Activated naive CD4-positive, alpha-beta T cell treated with anti-CD3 and anti-CD28 coated beads, Interleukin-2, amount 50 U/mL, for 72 hours (primary cell): ENCODE data around the gene ITGA7. TPM values are rescaled to one million over a fixed set of nuclear protein-coding genes. Genes with fewer than 3 reads are reported as not detected.

ENCODE experiments used
- ATAC-seq, 2 donors: fragments of 150-1000 bp; cut with Tn5 transposase; 2 replicates each; pipeline ENCODE4 v1.10.0; 2021; ENCODE audit warnings: mild to moderate bottlenecking in 2 of 2, moderate library complexity in 2 of 2
- DNase-seq, 2 donors: peaks; one replicate each; pipeline ENCODE4 v3.0.0; 2021 to 2022; ENCODE audit warnings: low spot score in 2 of 2
- H3K27ac Mint-ChIP-seq, 2 donors: one replicate each; pipeline ENCODE4 v1.8.0; 2022; ENCODE audit warnings: mild to moderate bottlenecking in 2 of 2, mixed read lengths in 2 of 2
- H3K36me3 Mint-ChIP-seq, 2 donors: one replicate each; pipeline ENCODE4 v1.8.0; 2022; ENCODE audit warnings: mixed read lengths in 2 of 2
- H3K9me3 Mint-ChIP-seq, 2 donors: one replicate each; pipeline ENCODE4 v1.8.0; 2022; ENCODE audit warnings: mixed read lengths in 2 of 2
- total RNA-seq, 2 donors: library from RNA; stranded (reverse); gene quantifications; one replicate each; pipeline ENCODE4 v1.2.3, GENCODE V29; 2022

Gene ITGA7
- total RNA-seq, 2 donors from 2014 or later = 4.0 to 11.9 TPM

DNA sequence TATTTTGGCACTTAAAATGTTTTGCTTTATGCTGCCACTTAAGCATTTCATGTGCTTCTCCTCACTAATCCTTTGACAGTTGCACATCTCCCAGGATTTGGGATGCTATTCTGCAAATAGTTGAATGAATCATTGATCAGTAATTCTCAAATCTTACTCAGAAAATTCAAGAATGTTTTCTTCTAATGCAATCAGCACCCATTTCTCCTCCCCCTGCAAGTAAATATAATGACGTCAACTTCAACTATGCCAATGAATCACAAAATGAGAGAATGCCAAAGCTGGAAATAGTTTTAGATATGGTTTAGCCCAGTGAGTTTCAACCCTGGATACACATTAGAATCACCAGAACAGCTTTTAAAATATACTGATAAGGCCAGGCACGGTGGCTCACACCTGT lies 6.0 kb upstream of the ITGA7 start:
- no peak for DNase-seq
- H3K9me3 Mint-ChIP-seq = no peaks in the 10 kb centered on the region
- H3K27ac Mint-ChIP-seq = no peak overlapping the region
- ATAC-seq = no peak
- H3K36me3 Mint-ChIP-seq = no peaks in the 10 kb centered on the region

DNA sequence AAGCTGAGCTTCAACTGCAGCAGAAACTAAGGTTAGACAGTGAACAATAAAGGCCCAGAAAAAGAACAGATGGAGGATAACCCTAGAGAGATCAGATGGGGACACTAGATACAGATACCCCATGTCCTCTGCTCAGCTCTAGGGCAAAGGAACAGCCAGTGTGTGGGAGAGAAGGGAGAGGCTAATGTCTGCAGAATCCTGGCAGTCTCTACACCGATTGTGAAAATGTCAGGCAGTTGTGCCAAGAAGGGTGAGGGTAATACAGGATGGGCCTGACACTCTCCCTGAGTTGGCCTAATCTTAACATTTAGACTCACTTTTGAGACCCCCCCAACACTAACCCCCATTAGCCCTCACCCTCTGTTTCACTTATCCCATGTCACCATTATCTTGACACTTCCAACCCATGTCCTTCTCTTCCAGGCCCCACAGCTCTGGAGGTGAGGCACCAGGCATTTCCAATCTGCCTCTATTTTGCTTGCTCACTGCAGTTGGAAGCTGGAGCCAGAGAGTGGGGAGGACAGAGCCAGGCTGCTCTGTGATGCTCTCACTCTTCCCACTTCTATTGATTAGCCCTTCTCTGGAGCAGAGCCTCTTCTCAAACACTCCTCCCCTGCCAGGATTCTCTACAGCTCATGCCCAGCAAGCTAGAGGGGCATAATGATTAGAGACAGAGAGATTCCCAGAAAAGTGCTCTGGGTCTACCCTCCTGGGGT lies 5.2 kb upstream of the ITGA7 start:
- H3K27ac Mint-ChIP-seq = no peak overlapping the region

DNA sequence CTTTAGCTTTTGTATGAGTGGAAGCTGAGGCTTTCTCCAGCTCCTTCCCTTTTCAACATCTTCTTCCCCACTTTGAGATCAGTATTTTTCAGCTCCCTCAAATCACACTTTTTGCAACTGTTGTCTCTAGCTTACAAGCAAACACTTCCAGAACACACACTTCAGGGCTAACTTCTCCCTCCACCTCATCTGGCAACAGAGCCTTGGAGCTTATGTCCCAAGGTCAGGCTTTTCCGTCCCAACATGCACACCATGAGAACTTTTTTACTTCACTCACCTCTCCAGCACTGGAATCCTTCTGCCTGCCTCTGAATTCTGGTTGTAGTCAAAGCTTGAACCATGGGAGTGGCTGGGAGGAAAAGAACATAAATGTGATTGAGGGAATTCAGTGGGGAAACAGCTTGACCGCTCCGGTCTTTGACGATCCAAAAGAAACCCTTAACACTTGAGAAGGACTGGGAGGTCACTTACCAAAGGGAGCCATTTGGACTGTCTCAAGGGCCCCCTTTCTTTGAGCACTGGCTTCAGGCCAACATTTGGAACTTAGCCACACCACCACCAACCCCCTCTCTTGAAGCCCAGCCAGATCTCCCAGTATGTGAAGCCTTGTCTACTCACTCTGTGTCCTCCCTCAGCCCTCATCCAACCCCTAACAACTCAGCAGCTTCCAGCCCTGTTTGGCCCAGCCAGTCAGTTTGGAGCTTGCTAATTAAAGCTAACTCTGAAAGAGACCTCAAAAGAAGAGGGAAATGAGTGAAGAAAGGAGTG lies 4.3 kb upstream of the ITGA7 start:
- no peak overlapping the region for H3K27ac Mint-ChIP-seq

More for the DNA sequence above, 5.2 kb upstream of the ITGA7 start:
- no peak for ATAC-seq
- no peaks in the 10 kb centered on the region for H3K36me3 Mint-ChIP-seq
- no peaks in the 10 kb centered on the region for H3K9me3 Mint-ChIP-seq
- no peak for DNase-seq

DNA sequence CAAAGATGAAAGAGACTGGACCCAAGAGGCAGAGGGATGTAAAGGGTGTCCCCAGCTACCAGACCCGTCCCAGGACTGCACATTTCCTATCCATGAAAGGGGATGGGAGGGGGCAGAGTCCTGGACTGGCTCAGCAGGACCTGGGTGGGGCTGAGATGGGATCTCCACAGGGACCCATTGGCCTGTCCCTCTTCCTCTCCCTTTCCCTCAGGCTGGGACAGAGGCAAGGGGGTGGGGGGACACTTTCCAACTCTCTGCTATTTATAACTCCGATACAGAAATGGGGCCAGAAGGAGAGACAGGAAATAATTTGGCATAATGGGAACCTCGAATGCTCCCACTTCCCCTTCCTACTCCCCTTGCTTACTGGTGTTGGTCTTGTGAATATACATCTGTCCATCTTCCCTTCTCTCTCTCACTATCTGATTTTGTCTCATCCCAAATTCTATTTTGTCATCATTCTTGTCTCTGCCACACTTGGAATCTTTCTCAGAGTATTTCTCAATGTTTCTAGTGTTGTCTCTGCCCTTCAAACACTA lies 1.1 kb upstream of the ITGA7 start:
- ATAC-seq (no peak), DNase-seq (no peak)
- H3K27ac Mint-ChIP-seq = peak overlapping the region in 1 of 2 donors; percentile 70
- no peaks in the 10 kb centered on the region for H3K9me3 Mint-ChIP-seq
- H3K36me3 Mint-ChIP-seq = no peaks in the 10 kb centered on the region

More for the DNA sequence above, 4.3 kb upstream of the ITGA7 start:
- DNase-seq (no peak), ATAC-seq (no peak)
- Mint-ChIP-seq H3K36me3 (no peaks in the 10 kb centered on the region), H3K9me3 (no peaks in the 10 kb centered on the region)

DNA sequence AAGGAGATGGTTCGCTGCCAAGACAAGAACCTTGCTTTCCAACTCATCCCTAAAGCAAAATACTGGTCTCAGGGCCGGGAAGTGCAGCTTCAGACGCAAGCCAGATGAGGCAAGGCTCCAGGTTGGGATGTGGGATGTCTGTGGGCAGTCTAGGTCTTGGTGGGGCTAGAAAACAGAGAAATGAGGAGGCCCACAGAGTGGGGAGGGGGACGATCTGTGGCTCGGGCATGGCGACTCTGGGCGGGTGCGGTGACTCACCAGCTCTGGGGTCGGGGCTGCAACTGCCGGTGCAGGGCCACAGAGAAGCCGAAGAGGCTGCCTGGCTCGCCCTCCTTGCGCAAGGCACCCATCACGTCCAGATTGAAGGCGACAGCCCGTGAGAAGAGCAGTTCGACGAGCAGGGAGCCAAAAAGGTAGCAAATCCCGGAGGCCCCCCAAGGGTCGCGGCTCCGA lies 459 bp downstream of the ITGA7 start:
- no peak for DNase-seq
- peak; percentile 29 to 45 for ATAC-seq
- Mint-ChIP-seq H3K36me3 (no peaks in the 10 kb centered on the region), H3K27ac (no peak overlapping the region), H3K9me3 (no peaks in the 10 kb centered on the region)

DNA sequence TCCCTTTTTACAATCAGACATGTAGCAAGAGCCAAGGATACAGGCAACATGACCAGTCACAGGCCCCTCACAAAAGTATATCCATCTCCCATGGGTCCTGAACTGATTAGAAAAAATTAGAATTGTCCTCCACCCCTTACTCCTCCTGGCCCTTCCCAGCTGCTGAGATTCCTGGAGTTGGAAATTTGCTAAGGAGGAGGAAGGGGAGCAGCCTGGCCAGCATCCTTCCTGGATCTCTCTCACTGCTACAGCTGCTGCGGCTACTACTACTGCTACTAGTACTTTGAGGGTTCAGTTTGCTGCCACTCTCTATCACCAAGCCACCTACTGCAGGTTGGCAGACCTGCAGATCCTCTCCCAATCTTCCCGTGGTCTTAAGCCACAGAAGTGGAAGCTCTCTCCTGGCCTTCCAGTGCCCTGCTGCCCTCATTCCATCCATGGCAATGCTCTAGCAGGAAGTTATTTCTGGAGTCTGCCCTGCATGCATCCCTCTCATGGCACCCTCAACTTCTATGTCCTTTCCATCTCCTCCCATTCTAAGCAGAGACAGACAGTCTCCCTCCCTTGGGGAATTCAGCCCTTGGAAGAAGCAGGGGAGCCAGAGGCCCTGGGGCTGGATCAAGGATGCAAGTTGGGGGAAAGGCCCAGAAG lies 1.0 kb downstream of the ITGA7 start:
- no peaks in the 10 kb centered on the region for H3K9me3 Mint-ChIP-seq
- no peak for DNase-seq
- no peaks in the 10 kb centered on the region for H3K36me3 Mint-ChIP-seq
- H3K27ac Mint-ChIP-seq = no peak overlapping the region
- no peak for ATAC-seq

DNA sequence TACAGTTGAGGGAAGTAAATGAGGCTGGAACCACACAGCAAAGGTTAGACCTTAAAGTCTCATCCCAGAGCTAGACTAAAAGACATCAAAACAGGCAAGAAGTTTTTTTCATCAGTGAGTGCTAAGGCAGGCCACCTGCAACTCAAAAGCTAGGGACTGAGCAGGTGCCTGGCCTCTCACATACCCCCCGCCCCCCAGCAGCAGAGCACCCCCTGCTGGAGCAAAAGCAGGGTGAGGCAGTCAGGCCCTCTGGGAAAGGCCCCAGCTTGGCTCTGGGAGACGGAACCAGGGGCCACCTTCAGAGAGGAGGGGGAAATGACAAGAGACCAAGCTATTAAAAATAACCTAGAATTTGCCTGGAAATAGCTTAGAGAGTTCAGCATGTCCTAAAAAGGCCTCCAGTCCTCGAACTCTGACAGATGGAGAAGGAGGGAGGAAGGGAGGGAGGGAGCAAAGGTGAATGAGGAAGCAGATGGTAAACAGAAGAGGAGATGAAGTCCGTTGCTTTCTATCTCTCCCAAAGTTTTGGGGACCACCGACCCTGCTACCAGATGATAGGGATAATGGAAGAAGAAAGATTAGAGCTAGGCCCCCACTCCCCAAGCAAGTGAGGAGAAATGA lies 1.8 kb downstream of the ITGA7 start:
- Mint-ChIP-seq H3K27ac (no peak overlapping the region), H3K36me3 (no peaks in the 10 kb centered on the region), H3K9me3 (no peaks in the 10 kb centered on the region)
- DNase-seq (no peak), ATAC-seq (peak in 1 of 2 donors; percentile 47)

DNA sequence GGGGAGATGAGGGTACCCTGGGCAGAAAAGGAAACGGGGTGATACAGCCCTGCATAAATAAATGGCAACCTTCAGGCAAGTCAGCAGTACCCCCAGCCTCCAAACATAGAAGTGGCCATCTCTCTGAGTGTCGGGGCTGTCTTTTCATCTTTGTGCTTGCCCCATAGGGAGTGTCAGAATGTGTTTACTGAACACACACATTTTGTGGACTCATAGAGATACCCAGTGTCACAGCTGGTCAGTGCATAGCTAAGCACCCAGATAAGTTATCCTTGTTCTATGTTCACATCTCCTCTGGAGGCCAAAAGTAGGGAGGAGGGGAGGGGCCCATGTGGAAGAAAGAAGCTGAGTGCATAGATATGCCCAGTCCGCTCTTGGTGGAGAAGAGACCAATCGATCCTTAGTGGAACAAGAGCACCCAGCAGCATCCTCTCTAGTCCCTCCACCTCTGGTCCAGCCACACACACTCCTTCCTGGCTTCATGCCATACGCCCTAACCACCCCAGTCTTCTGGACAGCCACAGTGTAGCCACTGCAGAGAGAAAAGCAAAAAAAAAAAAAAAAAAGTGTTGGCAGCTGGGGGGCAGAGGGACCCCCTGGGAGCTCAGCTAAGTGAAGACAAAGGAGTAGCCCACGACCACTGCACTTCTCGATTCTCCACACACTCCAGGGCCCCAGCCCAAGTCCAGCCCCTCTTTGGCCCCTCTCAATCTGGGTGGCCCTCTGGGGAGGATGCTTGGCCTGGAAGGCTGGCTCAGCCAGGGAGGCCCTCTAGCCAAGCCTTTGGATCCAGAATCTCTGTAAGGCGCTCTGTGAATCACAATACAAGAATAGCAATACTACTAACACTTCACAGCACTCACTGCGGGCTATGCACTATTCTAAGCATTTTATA lies 2.6 kb downstream of the ITGA7 start:
- H3K27ac Mint-ChIP-seq = no peak overlapping the region
- H3K9me3 Mint-ChIP-seq = no peaks in the 10 kb centered on the region
- ATAC-seq (no peak), DNase-seq (no peak)
- H3K36me3 Mint-ChIP-seq = no peaks in the 10 kb centered on the region

DNA sequence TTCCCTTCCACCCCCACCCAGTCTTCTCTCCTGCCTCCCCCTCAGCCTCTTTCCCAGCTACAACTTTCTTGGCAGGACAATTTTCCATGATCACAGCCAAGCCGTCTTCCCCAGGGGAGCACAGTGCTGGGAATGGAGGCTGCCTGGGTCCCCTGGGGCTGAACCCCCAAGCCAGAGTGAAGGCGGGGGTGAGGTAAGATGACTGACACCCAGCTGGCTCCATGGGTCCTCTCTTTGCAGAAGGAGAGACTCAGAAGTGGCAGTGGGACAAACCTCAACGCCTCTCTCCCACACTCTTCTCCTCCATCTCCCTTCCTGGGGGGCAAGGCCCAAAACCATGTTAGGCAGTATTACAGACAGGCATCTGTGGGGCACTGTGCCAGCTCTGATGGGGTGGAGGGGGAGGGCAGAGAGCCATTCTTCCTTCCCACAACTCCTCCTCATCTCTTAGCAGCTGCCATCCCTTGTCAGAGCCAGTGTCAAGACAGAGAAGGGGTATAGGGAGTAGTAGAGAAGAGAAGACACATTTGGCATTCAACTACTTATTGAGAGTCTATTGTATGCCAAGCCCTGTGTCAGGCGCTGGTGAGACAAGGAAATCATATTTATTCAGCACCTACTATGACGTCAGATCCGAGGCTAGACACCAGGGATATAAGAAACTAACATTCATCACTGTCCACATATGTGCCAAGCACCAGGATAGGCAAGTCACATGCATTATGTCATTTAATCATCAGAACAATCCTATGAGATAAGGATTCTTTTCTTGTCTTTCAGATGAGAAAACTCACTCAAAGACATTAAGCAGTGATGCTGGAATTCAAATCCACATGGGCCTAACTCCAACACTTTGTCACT lies 3.6 kb downstream of the ITGA7 start:
- Mint-ChIP-seq H3K27ac (no peak overlapping the region), H3K9me3 (no peaks in the 10 kb centered on the region), H3K36me3 (no peaks in the 10 kb centered on the region)
- no peak for DNase-seq
- ATAC-seq = no peak

DNA sequence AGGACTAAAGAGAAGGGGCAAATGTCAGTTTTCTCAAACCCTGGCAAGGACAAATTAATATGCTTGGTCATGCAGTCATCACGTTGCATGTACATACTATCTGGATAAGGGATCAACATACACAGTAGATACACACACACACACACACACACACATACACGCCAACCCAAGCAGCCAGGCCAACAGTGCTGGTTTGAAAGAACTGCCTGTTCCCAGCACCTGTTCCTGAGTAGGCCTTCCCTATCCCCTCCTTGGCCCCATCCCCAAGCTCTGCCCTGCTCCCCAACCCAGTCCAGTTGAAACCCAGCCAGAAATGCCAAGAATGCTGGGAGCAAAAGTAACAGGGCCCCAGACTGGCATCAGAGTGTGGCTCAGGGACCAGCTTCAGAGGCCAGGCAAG lies 4.4 kb downstream of the ITGA7 start:
- no peaks in the 10 kb centered on the region for H3K9me3 Mint-ChIP-seq
- ATAC-seq = no peak
- H3K36me3 Mint-ChIP-seq = no peaks in the 10 kb centered on the region
- no peak for DNase-seq
- no peak overlapping the region for H3K27ac Mint-ChIP-seq

DNA sequence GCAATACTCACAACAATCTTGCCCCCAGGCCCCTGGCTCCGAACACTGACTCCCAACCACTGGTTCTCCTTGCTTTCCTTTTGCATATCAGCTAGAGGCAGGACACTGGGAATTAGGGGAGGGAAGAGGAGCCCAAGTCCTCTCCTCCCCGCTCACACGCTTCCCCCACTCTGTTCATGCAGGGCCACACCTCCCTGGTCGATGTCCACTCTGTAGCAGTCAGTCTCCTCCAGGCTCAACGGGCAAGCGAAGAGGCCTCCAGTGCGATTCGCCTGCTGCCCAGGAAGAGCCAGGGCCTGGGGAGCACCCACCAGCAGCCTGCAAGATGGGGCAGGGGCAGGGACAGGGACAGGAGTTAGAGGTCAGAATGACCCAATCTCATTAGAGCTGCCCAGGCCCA lies 4.8 kb downstream of the ITGA7 start:
- Mint-ChIP-seq H3K36me3 (no peaks in the 10 kb centered on the region), H3K9me3 (no peaks in the 10 kb centered on the region), H3K27ac (no peak overlapping the region)
- DNase-seq = no peak
- no peak for ATAC-seq

DNA sequence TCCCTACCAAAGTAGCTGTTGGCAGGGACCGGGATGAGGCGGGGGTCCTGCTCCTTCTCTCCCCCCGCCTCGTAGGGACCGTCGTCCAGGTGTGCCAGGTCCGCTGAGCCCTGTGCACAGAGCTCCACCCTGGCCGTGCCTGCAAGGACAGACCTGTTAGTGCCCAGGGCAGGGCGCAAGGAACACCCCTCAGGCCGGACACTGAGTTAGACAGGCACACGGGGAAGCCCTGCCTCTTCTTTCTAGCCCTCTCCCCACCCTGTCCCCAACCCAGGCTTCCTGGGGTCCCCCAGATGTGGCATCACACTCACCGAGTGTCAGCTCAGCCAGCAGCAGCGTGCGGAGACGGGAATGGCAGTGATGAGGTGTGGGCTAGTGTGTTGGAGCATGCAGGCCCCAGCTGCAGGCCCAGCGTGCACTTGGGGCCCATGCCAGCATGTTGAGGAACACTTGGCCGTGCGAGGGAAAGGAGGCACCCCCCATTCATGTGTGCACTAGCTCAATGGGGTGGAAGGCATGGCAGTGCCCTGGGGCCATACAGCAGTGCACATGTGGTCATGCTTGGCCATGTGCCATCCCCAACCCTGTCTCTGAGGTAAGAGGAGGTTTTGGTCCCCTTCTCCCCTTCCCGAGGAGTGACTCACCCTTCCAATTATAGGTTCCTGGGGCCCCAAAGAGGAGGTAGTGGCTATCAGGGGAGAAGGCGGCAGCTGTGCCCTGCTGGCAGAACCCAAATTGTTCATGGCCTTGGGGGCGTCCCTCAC lies 7.3 kb downstream of the ITGA7 start:
- Mint-ChIP-seq H3K36me3 (no peaks in the 10 kb centered on the region), H3K9me3 (no peaks in the 10 kb centered on the region), H3K27ac (no peak overlapping the region)
- no peak for DNase-seq
- ATAC-seq = peak in 1 of 2 donors; percentile 11

DNA sequence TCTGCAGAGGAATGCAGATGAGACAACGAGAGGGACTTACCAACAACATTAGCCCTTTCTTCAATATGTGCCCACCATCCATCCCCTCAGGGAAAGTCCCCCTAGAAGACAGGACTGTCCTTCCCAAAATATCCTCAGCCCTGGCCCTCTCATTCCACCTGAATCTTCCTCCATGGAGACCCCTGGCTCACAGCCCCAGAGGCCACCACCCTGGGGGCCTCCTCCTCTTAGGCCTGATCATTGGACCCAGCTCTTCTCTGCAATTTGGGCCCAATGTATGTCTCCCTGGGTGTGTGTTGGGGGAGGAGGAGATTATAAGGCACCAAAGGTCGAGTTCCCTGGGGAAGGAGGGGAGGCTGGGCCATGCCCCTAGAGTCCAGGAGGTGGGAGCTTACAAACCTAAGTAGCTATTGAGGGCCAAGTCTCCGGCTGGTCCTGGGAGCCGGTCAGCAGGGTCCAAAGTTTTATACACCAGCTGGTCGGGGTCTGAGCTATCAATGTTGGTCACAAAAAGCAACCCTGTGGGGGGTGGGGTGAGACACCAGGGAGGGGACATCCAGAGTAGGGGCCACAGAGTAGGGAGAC lies 8.1 kb downstream of the ITGA7 start:
- no peak for ATAC-seq
- Mint-ChIP-seq H3K27ac (no peak overlapping the region), H3K36me3 (no peaks in the 10 kb centered on the region), H3K9me3 (no peaks in the 10 kb centered on the region)
- no peak for DNase-seq

DNA sequence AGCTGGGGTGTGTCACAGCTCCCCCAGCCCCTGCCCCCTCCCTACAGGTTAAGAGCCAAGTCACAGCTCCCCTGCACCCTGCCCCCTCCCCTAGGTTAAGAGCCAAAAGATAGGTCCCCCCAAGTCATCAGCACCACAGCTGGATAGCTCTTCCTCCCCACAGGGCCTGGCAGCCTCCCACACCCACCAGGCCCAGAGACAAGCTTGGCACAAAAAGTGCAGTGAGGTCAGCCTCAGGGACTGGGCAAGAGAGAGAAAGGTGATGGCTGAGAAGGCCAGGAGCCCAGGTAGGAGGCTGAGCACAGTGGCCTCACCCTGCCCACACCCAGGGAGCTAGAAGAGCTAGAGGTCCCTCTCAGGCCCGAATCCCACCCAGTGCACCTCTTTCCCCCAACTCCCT lies 8.7 kb downstream of the ITGA7 start:
- Mint-ChIP-seq H3K9me3 (no peaks in the 10 kb centered on the region), H3K27ac (no peak overlapping the region), H3K36me3 (no peaks in the 10 kb centered on the region)
- peak in 1 of 2 donors; percentile 44 for DNase-seq
- ATAC-seq = no peak
